Left lobe of liver (tissue), 2 donors: ENCODE data around the gene LCE2C. TPM values are rescaled to one million over a fixed set of nuclear protein-coding genes. Genes with fewer than 3 reads are reported as not detected.

ENCODE experiments used
- ATAC-seq: fragments of 200-7000 bp; cut with Tn5 transposase; one replicate; pipeline ENCODE4 v1.9.1; 2020; ENCODE audit warnings: mild to moderate bottlenecking, moderate library complexity
- DNase-seq: peaks from one replicate; pipeline ENCODE4 v3.0.0-alpha.2; 2020; ENCODE audit warnings: low spot score
- total RNA-seq: library from RNA; stranded (reverse); gene quantifications from one replicate; pipeline ENCODE4 v1.2.1, GENCODE V29; 2021
- donor health status: DM: no; HTN: no; CAD: no; lungs with moderate emphysema.
- donor health status: DM: no; HTN: yes; CAD: no.

Gene LCE2C
- total RNA-seq, 1 donor from 2014 or later, result not detected

DNA sequence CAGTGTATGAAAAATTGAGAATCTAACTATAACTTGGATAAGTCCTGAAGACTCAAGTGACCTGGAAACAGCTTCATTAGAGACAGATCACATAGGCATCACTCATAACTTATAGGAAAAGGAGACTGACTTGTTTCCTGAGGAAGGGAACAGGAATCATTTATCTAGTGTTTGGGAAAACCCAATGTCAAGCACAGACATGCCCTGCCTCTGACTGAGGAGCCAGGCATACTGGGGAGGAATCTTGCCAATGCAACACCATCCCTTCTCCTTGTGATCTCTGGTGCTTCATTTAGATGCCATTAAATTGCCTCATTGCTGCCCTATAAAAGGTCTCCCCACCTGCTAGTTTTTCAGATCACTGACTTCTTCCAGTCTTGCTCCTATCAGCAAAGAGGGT lies 43.2 kb downstream of the LCE2C start:
- no peak for DNase-seq
- no peak for ATAC-seq

- no peak for DNase-seq
- ATAC-seq, result no peak
Observed at GRCh38 chr1:152725261-152725660, 50.2 kb downstream of the LCE2C start.

Other genes with a start within 250 kb of the LCE2C start
- gene LCE5A, start 164.5 kb upstream of the LCE2C start, total RNA-seq, result not detected
- not detected for gene CRCT1, start 160.8 kb upstream of the LCE2C start, total RNA-seq
- gene LCE3E, start 108.5 kb upstream of the LCE2C start, total RNA-seq, result not detected
- gene LCE3D, start 94.8 kb upstream of the LCE2C start, total RNA-seq, result not detected
- not detected for gene LCE3C, start 75.0 kb upstream of the LCE2C start, total RNA-seq
- not detected for gene LCE3B, start 61.5 kb upstream of the LCE2C start, total RNA-seq
- not detected for gene LCE3A, start 52.2 kb upstream of the LCE2C start, total RNA-seq
- not detected for gene LCE2D, start 11.9 kb upstream of the LCE2C start, total RNA-seq
- not detected for gene LCE2B, start 10.8 kb downstream of the LCE2C start, total RNA-seq
- not detected for gene LCE2A, start 23.1 kb downstream of the LCE2C start, total RNA-seq
- not detected for gene LCE4A, start 32.9 kb downstream of the LCE2C start, total RNA-seq
- gene KPRP, start 82.7 kb downstream of the LCE2C start, total RNA-seq, result not detected
- gene LCE1F, start 99.9 kb downstream of the LCE2C start, total RNA-seq, result not detected
- not detected for gene LCE1E, start 111.0 kb downstream of the LCE2C start, total RNA-seq
- not detected for gene LCE1D, start 121.4 kb downstream of the LCE2C start, total RNA-seq
- gene LCE1C, start 131.4 kb downstream of the LCE2C start, total RNA-seq, result not detected
- not detected for gene LCE1B, start 136.7 kb downstream of the LCE2C start, total RNA-seq
- not detected for gene LCE1A, start 152.2 kb downstream of the LCE2C start, total RNA-seq
- gene LCE6A, start 167.6 kb downstream of the LCE2C start, total RNA-seq, result not detected
- gene LCE7A, start 184.7 kb downstream of the LCE2C start, total RNA-seq, result not detected
- not detected for gene SMCP, start 203.0 kb downstream of the LCE2C start, total RNA-seq
- not detected for gene IVL, start 233.3 kb downstream of the LCE2C start, total RNA-seq